DND-41 (cell line): ENCODE measurements around the gene IVD.

Experiments used
- ATAC-seq: fragments of 200-7000 bp; cut with Tn5 transposase; 3 replicates; pipeline ENCODE4 v1.9.1; 2021; ENCODE audit warnings: low read depth; ENCODE audit not compliant: insufficient read depth
- DNase-seq: peaks from one replicate; pipeline ENCODE4 v3.0.0-alpha.2; 2020
- H2AFZ ChIP-seq: 2 replicates; pipeline ENCODE4 v1.6.0; 2012; ENCODE audit warnings: low read depth, low read length
- H3K27ac ChIP-seq: 2 replicates; pipeline ENCODE4 v1.5.1; 2012; ENCODE audit warnings: low read length, inconsistent platforms
- H3K27me3 ChIP-seq: fragments of 200-600 bp; sonication (generic); 2 replicates; pipeline ENCODE4 v1.6.0; 2012; ENCODE audit warnings: low read length, mild to moderate bottlenecking, inconsistent platforms; ENCODE audit not compliant: insufficient read depth, poor library complexity
- H3K36me3 ChIP-seq: 2 replicates; pipeline ENCODE4 v1.5.1; 2012; ENCODE audit warnings: low read length, inconsistent platforms; ENCODE audit not compliant: insufficient read depth
- H3K4me1 ChIP-seq: 2 replicates; pipeline ENCODE4 v1.5.1; 2012; ENCODE audit warnings: mild to moderate bottlenecking, low read length; ENCODE audit not compliant: insufficient read depth
- H3K4me2 ChIP-seq: 2 replicates; pipeline ENCODE4 v1.6.0; 2012; ENCODE audit warnings: mild to moderate bottlenecking, moderate library complexity, low read length, inconsistent platforms; ENCODE audit not compliant: insufficient read depth
- H3K4me3 ChIP-seq, 2 experiments: fragments of 200-600 bp in 1 of 2; shearing (Covaris generic) in 1 of 2; 2 replicates each; pipeline ENCODE4 v1.5.1; 2012 to 2016; ENCODE audit warnings: inconsistent platforms in 2 of 2, low read length in 2 of 2, mild to moderate bottlenecking in 2 of 2, low read depth in 1 of 2, moderate library complexity in 1 of 2
- H3K79me2 ChIP-seq: 2 replicates; pipeline ENCODE4 v1.6.0; 2012; ENCODE audit warnings: low read length, inconsistent platforms; ENCODE audit not compliant: insufficient read depth
- H3K9ac ChIP-seq: 2 replicates; pipeline ENCODE4 v1.6.0; 2012; ENCODE audit warnings: low read depth, mild to moderate bottlenecking, inconsistent platforms, low read length, moderate library complexity
- H3K9me3 ChIP-seq: 2 replicates; pipeline ENCODE4 v1.5.1; 2012; ENCODE audit warnings: low read length, moderate library complexity, mild to moderate bottlenecking, inconsistent platforms; ENCODE audit not compliant: insufficient read depth, severe bottlenecking
- H4K20me1 ChIP-seq: 2 replicates; pipeline ENCODE4 v1.6.0; 2012; ENCODE audit warnings: low read length; ENCODE audit not compliant: insufficient read depth
- CTCF ChIP-seq: IDR thresholded peaks from 2 replicates; pipeline ENCODE4 v1.5.1; 2012; ENCODE audit warnings: borderline replicate concordance, low read length, moderate library complexity, mild to moderate bottlenecking; ENCODE audit not compliant: poor library complexity, severe bottlenecking; ENCODE audit errors: extremely low read depth
- EZH2 ChIP-seq: IDR thresholded peaks from 3 replicates; pipeline ENCODE4 v1.6.1; 2012; ENCODE audit warnings: borderline replicate concordance, low read depth, mild to moderate bottlenecking, moderate library complexity, low read length, inconsistent platforms; ENCODE audit not compliant: severe bottlenecking

Gene IVD

GRCh38 chr15:40464595-40465185 is 59.1 kb downstream of the IVD start:
- H3K27me3 ChIP-seq = no peaks in the 10 kb centered on the region
- H3K9me3 ChIP-seq = no peaks in the 10 kb centered on the region
- no peak overlapping the region for H3K27ac ChIP-seq
- no peaks in the 10 kb centered on the region for H3K4me1 ChIP-seq
- peaks cover 20% of the 10 kb centered on the region for H3K79me2 ChIP-seq
- H3K36me3 ChIP-seq = peaks cover 64% of the 10 kb centered on the region
- H3K4me2 ChIP-seq = no peak overlapping the region
- H3K9ac ChIP-seq = no peak overlapping the region
- H4K20me1 ChIP-seq = peaks cover 23% of the 10 kb centered on the region
- H3K4me3 ChIP-seq = no peak overlapping the region
- H2AFZ ChIP-seq = no peak overlapping the region
- ATAC-seq (no peak), DNase-seq (no peak)
- no peak for TF ChIP-seq EZH2
- TF ChIP-seq CTCF = no peak

- no peak for ATAC-seq
- H3K36me3 ChIP-seq = peaks cover 52% of the 10 kb centered on the region
- no peaks in the 10 kb centered on the region for H3K27me3 ChIP-seq
- H3K4me2 ChIP-seq = no peak overlapping the region
- no peak overlapping the region for H3K9ac ChIP-seq
- peaks cover 11% of the 10 kb centered on the region; the same call in 1 of the 2 replicates for H4K20me1 ChIP-seq
- peaks cover 9% of the 10 kb centered on the region for H3K4me1 ChIP-seq
- H3K27ac ChIP-seq = no peak overlapping the region
- peaks cover 7% of the 10 kb centered on the region; the same call in 1 of the 2 replicates for H3K79me2 ChIP-seq
- TF ChIP-seq EZH2 (no peak), CTCF (no peak)
- DNase-seq = no peak
- H2AFZ ChIP-seq = no peak overlapping the region
- no peak overlapping the region for H3K4me3 ChIP-seq
- no peaks in the 10 kb centered on the region for H3K9me3 ChIP-seq
These were observed 60.3 kb downstream of the IVD start for GRCh38 chr15:40465939-40466338.

GRCh38 chr15:40466426-40467260 is 61.0 kb downstream of the IVD start:
- Histone ChIP-seq H3K27me3 (no peaks in the 10 kb centered on the region), H3K79me2 (peaks cover 10% of the 10 kb centered on the region), H3K4me2 (no peak overlapping the region), H2AFZ (no peak overlapping the region), H4K20me1 (peaks cover 9% of the 10 kb centered on the region; the same call in 1 of the 2 replicates), H3K9ac (no peak overlapping the region), H3K36me3 (peaks cover 49% of the 10 kb centered on the region), H3K4me1 (peaks cover 13% of the 10 kb centered on the region), H3K4me3 (no peak overlapping the region), H3K27ac (no peak overlapping the region), H3K9me3 (no peaks in the 10 kb centered on the region)
- ATAC-seq = no peak
- TF ChIP-seq CTCF = no peak
- no peak for TF ChIP-seq EZH2
- DNase-seq = no peak
